Effector memory CD4-positive, alpha-beta T cell (primary cell): ENCODE data around the gene ATF6.

Experiments
- DNase-seq, 3 donors: peaks; one replicate each; pipeline ENCODE4 v3.0.0-alpha.2; 2020
- H3K27ac ChIP-seq: 2 replicates; pipeline ENCODE4 v1.7.0; 2013; ENCODE audit warnings: mild to moderate bottlenecking, low read length, moderate library complexity; ENCODE audit not compliant: insufficient read depth, poor library complexity, severe bottlenecking
- H3K27me3 ChIP-seq: replicated peaks from 2 replicates; pipeline ENCODE4 v1.7.0; 2013; ENCODE audit warnings: mild to moderate bottlenecking, low read length; ENCODE audit not compliant: insufficient read depth, control insufficient read depth, poor library complexity, severe bottlenecking
- H3K36me3 ChIP-seq: 2 replicates; pipeline ENCODE4 v1.7.0; 2013; ENCODE audit warnings: mild to moderate bottlenecking, low read length, moderate library complexity; ENCODE audit not compliant: control insufficient read depth, insufficient read depth
- H3K4me1 ChIP-seq: 2 replicates; pipeline ENCODE4 v1.7.0; 2013; ENCODE audit warnings: low read length, mild to moderate bottlenecking; ENCODE audit not compliant: control insufficient read depth, insufficient read depth, poor library complexity, severe bottlenecking
- H3K4me3 ChIP-seq: 2 replicates; pipeline ENCODE4 v1.7.0; 2013; ENCODE audit warnings: low read length, low read depth, mild to moderate bottlenecking; ENCODE audit not compliant: insufficient read depth, poor library complexity, severe bottlenecking
- H3K9me3 ChIP-seq: 2 replicates; pipeline ENCODE4 v1.7.0; 2013; ENCODE audit warnings: mild to moderate bottlenecking, low read length, moderate library complexity; ENCODE audit not compliant: control insufficient read depth

The ATF6 gene

DNA sequence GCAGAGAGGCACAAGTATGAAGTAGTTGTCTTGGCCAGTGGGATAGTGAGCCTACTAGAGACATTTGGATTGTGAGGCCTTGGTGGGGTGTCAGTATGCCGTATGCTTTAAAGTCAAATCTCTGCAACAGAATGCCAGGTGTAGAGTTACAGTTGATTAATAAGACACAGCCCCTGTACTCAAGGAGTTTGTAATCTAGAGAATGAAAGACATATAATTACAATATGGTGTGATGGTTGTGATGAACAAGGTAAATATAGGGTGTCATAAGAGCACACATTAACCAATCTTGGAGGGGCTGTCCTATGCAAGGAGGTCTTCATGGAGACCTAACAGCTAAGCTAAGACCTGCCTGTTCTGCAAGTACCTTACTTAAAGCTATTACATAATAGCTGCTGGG lies 113.1 kb downstream of the ATF6 start:
- Histone ChIP-seq H3K4me3 (no peak overlapping the region), H3K27me3 (no peaks in the 10 kb centered on the region), H3K9me3 (no peaks in the 10 kb centered on the region), H3K36me3 (no peaks in the 10 kb centered on the region), H3K27ac (no peak overlapping the region), H3K4me1 (no peaks in the 10 kb centered on the region)
- no peak for DNase-seq

GRCh38 chr1:161884475-161884874 lies 118.4 kb downstream of the ATF6 start:
- Histone ChIP-seq H3K27me3 (no peaks in the 10 kb centered on the region), H3K4me3 (no peak overlapping the region), H3K4me1 (no peaks in the 10 kb centered on the region), H3K9me3 (no peaks in the 10 kb centered on the region), H3K27ac (no peak overlapping the region), H3K36me3 (peaks cover 3% of the 10 kb centered on the region)
- DNase-seq, result no peak

GRCh38 chr1:161885003-161885402 lies 118.9 kb downstream of the ATF6 start:
- Histone ChIP-seq H3K9me3 (no peaks in the 10 kb centered on the region), H3K4me3 (no peak overlapping the region), H3K4me1 (no peaks in the 10 kb centered on the region), H3K27ac (no peak overlapping the region), H3K27me3 (no peaks in the 10 kb centered on the region), H3K36me3 (peaks cover 4% of the 10 kb centered on the region)
- DNase-seq, result no peak

DNA sequence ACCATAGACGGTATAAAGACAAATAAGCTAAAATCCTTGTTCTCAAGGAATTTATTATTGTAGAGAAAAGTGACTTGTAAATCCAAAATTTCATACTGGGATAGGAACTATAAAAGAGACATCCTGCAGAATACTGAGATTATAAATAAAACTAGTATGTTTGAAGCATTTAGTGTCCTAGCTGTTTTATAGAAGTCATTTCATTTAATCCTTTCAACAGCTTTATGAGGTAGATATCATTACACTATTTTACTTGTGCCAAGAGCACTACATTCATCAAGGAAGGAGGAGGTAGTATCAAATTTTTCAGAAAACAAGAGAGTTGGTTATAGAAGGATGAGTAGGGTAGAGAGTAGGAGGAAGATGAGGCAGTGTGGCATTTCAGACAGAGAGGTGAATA lies 119.6 kb downstream of the ATF6 start:
- Histone ChIP-seq H3K9me3 (no peaks in the 10 kb centered on the region), H3K27ac (no peak overlapping the region), H3K4me3 (no peak overlapping the region), H3K36me3 (peaks cover 4% of the 10 kb centered on the region), H3K27me3 (no peaks in the 10 kb centered on the region), H3K4me1 (no peaks in the 10 kb centered on the region)
- DNase-seq, result no peak

GRCh38 chr1:161886589-161886988 lies 120.5 kb downstream of the ATF6 start:
- H3K4me3 ChIP-seq, result no peak overlapping the region
- DNase-seq, result no peak
- H3K9me3 ChIP-seq, result no peaks in the 10 kb centered on the region
- H3K27me3 ChIP-seq, result no peaks in the 10 kb centered on the region
- H3K36me3 ChIP-seq, result peaks cover 10% of the 10 kb centered on the region
- H3K4me1 ChIP-seq, result no peaks in the 10 kb centered on the region
- H3K27ac ChIP-seq, result no peak overlapping the region

DNA sequence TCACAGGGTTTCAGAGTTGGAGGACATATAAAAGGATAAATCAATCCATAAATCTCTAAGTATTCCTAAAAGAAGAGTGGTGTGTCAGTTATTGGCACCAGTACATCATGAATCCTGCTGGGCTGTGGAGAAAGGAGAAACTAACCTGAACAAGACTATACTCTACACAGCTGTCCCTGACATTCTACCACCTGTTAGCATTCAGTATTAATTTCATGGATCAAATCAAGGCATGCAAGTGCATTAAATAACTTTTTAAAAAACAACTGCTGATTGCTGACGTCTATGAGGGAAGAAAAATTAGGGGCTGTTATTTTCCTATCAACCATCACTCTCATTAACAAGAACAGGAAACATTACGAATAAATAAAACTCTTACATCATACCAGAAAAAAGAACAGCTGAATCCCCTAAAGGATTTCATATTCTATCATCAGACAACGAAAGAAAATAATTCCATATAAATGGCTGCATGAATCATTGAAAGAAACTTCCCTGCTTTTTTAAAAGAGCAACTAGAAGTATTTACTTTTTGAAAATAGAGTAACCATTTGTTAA lies 121.7 kb downstream of the ATF6 start:
- Histone ChIP-seq H3K4me3 (no peak overlapping the region), H3K27ac (no peak overlapping the region), H3K9me3 (no peaks in the 10 kb centered on the region), H3K36me3 (peaks cover 10% of the 10 kb centered on the region), H3K4me1 (no peaks in the 10 kb centered on the region), H3K27me3 (no peaks in the 10 kb centered on the region)
- no peak for DNase-seq

DNA sequence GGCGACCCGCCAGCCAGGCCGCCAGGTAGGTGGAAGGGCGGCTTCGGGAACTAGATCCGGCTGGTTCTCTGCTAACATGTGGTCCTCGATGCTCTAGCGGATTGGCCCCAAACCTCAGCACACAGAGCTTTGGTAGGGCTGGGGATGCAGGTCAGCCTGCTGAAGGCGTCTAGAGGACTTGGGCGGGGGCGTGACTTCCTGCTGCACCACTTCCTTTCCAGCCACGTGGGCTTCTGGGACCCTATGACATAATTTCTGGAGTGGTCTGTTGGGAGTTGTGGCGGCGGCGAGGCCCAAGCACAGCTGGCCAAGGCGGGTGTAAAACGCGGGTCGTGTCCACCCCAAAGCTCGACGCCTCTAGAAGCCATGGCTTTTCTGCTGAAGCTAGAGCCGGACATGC lies 124.5 kb downstream of the ATF6 start:
- DNase-seq, result no peak
- H3K27me3 ChIP-seq, result no peaks in the 10 kb centered on the region
- no peaks in the 10 kb centered on the region for H3K4me1 ChIP-seq
- no peak overlapping the region for H3K4me3 ChIP-seq
- no peaks in the 10 kb centered on the region for H3K9me3 ChIP-seq
- peaks cover 10% of the 10 kb centered on the region for H3K36me3 ChIP-seq
- H3K27ac ChIP-seq, result no peak overlapping the region

- Histone ChIP-seq H3K4me1 (no peaks in the 10 kb centered on the region), H3K9me3 (no peaks in the 10 kb centered on the region), H3K4me3 (no peak overlapping the region), H3K27me3 (no peaks in the 10 kb centered on the region), H3K36me3 (no peaks in the 10 kb centered on the region), H3K27ac (no peak overlapping the region)
- no peak for DNase-seq
Measured at GRCh38 chr1:161899091-161899490, 133.0 kb downstream of the ATF6 start.

GRCh38 chr1:161900160-161900559 lies 134.0 kb downstream of the ATF6 start:
- no peaks in the 10 kb centered on the region for H3K27me3 ChIP-seq
- H3K36me3 ChIP-seq, result no peaks in the 10 kb centered on the region
- DNase-seq, result no peak
- no peak overlapping the region for H3K4me3 ChIP-seq
- no peak overlapping the region for H3K27ac ChIP-seq
- H3K4me1 ChIP-seq, result no peaks in the 10 kb centered on the region
- H3K9me3 ChIP-seq, result no peaks in the 10 kb centered on the region

DNA sequence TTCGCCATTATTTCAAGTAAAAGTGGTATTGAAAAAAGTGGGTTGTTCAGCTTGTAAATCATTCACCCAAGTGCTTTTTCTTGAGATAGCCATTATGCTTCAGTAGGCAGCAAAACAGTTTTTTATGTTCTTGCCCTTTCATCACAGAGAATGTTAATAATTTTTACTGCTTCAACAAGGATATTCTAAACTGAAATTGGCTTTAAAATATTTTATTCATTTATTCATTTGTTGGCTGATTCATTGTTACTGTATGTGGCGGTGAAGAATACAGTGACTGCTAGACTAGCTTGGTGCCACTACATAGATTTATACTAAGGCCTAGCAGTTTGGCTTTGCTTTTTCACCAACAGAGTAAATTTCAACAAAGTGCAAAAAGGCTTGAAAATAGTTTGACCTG lies 136.1 kb downstream of the ATF6 start:
- Histone ChIP-seq H3K27me3 (no peaks in the 10 kb centered on the region), H3K27ac (no peak overlapping the region), H3K9me3 (no peaks in the 10 kb centered on the region), H3K4me3 (no peak overlapping the region), H3K4me1 (no peaks in the 10 kb centered on the region), H3K36me3 (no peaks in the 10 kb centered on the region)
- no peak for DNase-seq
